OCI-LY3 (cell line): ENCODE results near the gene CLRN3.

Experiments used
- CTCF ChIP-seq: fragments of 200-600, 300-600 bp; sonication (generic); IDR thresholded peaks from 2 replicates; pipeline ENCODE4 v1.5.1; 2014; ENCODE audit warnings: antibody characterized with exemption, low read length, low read depth
- EZH2phosphoT487 ChIP-seq: fragments of 200-600 bp; shearing (Covaris generic); IDR thresholded peaks from 2 replicates; pipeline ENCODE4 v1.6.1; 2018; ENCODE audit warnings: antibody characterized with exemption, mixed run types, low read depth

DNA sequence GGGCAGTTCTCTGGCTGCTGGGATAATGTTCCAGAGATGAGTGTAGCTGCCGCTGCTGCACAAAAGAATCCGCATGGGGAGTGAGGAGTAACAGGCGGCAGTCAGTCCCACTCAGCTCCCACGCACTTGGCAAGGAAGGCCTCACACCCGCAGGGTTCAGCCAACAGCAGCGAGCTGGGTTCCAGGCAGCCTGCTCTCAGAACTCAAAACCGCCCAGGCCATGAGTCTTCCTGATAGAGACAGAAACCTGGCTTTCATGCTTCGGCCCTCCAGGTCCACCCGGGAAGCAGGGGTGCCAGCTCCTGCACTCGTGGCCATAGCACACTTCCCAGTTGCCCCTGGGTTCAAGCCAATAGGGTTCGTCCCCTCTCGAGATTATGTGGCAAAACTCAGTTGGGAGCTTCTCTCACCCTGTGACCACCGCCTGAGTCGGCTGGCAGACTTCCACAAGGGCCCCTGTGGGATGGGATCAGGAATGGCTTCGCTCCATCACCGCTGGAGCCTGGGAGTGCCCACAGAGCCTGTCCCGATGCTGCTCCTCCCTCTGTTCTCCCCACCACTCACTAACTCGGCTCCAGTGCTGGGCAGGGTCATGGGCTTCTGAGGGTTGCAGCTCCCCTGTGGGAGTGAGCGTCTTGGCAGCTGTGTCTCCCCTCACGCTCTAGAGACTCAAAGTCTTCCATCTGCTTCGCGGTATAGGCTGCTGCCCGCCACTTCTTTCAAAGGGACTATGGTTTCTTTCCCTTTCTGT, 20.6 kb downstream of the CLRN3 start:
- TF ChIP-seq CTCF = no peak
- TF ChIP-seq EZH2phosphoT487 = no peak
